Measurements from ENCODE around the gene CDH22. TPM values are rescaled to one million over a fixed set of nuclear protein-coding genes. Genes with fewer than 3 reads are reported as not detected.

CDH22 gene, protein sequence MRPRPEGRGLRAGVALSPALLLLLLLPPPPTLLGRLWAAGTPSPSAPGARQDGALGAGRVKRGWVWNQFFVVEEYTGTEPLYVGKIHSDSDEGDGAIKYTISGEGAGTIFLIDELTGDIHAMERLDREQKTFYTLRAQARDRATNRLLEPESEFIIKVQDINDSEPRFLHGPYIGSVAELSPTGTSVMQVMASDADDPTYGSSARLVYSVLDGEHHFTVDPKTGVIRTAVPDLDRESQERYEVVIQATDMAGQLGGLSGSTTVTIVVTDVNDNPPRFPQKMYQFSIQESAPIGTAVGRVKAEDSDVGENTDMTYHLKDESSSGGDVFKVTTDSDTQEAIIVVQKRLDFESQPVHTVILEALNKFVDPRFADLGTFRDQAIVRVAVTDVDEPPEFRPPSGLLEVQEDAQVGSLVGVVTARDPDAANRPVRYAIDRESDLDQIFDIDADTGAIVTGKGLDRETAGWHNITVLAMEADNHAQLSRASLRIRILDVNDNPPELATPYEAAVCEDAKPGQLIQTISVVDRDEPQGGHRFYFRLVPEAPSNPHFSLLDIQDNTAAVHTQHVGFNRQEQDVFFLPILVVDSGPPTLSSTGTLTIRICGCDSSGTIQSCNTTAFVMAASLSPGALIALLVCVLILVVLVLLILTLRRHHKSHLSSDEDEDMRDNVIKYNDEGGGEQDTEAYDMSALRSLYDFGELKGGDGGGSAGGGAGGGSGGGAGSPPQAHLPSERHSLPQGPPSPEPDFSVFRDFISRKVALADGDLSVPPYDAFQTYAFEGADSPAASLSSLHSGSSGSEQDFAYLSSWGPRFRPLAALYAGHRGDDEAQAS
- total RNA-seq = not detected

DNA sequence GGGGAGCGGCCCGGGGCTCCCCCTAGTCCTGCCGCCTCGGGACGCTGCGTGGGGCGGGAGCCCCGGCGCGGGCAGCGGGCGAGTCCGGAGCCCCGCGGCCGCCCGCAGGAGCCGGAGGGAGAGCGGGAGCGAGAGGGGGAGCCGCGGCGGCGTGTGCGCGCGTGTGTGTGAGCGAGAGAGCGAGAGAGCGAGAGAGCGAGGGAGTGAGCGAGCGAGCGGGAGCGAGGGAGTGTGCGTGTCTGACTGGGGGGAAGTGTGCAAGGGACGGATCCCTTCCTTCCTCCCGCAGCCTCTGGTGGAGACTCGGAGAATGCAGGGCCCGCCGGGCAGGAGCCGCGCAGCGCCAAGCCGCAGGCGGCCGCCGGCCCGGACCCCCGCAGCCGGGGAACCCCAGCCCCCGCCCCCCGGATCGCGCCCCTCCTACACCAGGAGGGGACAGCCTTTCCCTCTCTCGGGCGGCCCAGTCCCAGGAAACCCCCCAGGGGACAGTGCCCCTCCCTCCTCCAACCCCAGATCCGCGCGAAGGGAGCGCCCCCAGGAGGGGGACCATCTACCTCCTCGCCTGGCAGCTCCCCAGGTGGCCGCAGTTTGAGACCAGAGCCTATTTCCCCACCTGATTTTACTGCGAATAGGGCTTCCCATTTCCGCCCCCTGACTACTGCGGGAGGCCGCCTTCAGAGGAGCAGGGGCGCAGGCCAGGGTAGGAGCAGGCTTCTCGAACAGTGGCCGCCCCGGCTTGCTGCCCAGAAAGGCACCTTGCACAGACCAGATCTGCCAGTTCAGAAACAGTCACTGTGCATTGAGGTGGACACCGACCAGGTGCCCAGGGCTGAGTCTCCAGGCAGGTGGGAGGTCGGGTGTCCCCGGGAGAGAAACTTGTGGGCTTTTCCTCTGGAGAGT lies at the start of gene CDH22:
CDH22 (minus strand) TSS at position 241 of the 900 bp plus-strand sequence. CDS start 57,204 bp downstream, outside the sequence.

Other genes with a start within 250 kb of the CDH22 start
- gene NCOA5, start 218.5 kb downstream of the CDH22 start, total RNA-seq = 10 to 100 TPM; 14.1 to 17.3 TPM
- 1 to 10 TPM; 2.3 to 2.4 TPM for gene CD40, start 190.2 kb downstream of the CDH22 start, total RNA-seq
- 10 to 100 TPM; 63.9 to 79.2 TPM for gene ELMO2, start 98.1 kb upstream of the CDH22 start, total RNA-seq
- 1 to 10 TPM; 3.7 to 5.2 TPM for gene ZNF334, start 205.1 kb upstream of the CDH22 start, total RNA-seq
- gene OCSTAMP, start 242.2 kb upstream of the CDH22 start, total RNA-seq = not detected

Measured in melanocyte of skin (primary cell).